Kidney capillary endothelial cell (primary cell): ENCODE results near the gene RPS19.

Source experiments
- DNase-seq: peaks from one replicate; pipeline ENCODE4 v3.0.0-alpha.2; 2018; ENCODE audit warnings: low spot score

Gene RPS19

DNA sequence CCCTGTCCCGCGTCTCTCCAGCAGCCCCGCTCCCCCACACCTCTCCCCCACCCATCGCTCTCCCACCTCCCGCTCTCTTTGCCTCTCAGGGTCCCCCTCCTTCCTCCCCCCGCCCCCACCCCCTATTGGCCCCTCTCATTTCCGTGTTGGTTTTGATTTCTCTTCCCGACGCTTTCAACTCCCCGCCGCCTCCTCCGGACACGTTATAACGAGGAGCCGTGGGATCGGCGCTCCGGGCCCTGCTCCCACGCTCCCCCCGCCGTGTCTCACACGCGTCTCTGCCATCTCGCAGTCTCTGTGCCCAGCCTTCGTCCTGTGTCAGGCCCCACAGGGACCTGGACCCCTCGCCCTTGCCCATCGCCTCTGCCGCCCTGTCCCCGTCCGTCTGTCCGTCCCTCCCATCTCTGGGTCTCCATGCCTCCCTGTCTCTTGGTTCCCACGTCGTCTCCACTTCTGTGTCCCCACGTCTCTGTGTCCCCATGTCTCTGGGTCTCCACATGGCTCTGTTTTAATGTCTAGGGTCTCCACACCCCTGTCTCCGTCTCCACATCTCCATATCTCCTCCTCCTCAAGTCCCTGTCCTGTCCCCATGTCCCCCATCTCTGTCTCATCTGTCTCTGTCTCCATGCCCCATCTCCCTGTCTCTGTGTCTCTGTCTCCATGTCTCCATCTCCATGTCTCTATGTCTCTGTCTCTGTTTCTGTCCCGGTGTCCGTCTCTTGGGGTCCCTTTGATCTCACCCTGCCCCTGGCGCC lies 55.1 kb downstream of the RPS19 start:
- DNase-seq = no peak

- DNase-seq = no peak
These were observed 55.8 kb downstream of the RPS19 start for GRCh38 chr19:41915776-41916414.

DNA sequence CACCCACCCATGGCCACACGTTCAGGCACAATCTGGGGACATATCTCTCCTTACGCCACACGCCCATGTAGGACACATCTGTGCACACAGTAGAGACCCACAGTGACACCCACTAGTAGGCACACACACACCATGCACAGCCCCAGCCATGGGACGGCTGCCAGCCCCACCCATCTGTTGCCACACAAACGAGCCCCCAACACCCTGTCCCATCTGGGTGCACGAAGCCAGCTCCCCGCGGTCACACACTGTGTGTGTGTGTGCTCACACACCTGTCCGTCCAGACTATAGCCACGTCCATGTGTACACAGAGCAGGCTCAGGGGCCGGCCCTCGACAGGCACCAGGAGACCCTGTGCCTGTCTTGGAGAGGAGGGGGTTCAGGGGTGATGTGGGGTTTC lies 57.6 kb downstream of the RPS19 start:
- DNase-seq = no peak

DNA sequence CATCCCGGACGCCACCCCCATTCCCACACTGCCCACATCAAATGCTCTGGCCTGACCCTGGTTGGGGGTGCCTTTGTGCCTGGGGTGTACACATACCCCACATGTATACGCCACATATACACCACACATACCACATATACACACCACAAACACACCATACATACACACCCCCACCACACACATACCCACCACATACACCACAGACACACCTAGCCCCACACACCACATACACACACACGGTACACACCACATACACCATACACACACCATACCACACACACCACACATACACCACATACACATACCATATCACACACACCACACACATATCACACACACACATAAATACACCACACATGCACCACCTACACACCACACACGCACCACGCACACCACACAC lies 58.0 kb downstream of the RPS19 start:
- no peak for DNase-seq

DNA sequence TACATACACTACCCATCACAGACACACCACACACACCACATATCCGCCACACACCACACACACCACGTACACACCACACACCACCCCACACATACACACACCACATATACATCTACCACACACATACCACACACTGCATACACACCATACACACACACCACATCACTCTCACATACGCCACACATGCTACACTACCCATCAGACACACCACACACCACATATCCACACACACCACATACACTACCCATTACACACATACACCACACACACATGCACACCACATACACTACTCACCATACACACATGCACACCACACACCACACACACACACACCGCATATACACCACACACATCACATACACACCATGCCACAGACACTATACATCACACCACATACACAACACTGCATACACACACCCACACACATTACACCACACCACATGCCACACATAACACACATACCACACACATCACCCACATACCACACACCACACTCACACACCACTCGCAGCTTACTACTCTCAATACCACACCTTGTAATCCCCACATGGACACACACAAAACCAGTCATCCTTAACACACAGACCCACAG lies 58.7 kb downstream of the RPS19 start:
- no peak for DNase-seq

DNA sequence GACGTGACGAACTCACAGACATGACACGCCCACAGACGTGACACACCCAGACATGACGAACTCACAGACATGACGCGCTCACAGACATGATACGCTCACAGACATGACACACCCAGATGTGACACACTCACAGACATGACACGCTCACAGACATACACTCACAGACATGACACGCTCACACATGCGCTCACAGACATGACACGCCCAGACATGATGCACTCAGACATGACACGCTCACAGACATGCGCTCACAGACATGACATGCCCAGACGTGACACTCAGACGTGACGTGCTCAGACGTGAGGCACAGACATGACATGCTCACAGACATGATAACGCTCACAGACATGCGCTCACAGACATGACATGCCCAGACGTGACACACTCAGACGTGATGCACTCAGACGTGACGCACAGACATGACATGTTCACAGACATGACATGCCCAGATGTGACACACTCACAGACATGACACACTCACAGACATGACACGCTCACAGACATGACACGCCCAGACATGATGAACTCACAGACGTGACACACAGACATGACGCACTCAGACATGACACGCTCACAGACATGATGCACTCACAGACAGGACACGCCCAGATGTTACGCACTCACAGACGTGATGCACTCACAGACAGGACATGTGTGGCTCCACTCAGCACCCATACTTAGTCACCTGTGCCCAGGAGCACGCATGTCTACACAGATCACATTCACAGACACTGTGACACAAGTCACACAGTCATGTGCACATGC lies 60.1 kb downstream of the RPS19 start:
- no peak for DNase-seq

- no peak for DNase-seq
These were observed 61.0 kb downstream of the RPS19 start for GRCh38 chr19:41920882-41921576.

DNA sequence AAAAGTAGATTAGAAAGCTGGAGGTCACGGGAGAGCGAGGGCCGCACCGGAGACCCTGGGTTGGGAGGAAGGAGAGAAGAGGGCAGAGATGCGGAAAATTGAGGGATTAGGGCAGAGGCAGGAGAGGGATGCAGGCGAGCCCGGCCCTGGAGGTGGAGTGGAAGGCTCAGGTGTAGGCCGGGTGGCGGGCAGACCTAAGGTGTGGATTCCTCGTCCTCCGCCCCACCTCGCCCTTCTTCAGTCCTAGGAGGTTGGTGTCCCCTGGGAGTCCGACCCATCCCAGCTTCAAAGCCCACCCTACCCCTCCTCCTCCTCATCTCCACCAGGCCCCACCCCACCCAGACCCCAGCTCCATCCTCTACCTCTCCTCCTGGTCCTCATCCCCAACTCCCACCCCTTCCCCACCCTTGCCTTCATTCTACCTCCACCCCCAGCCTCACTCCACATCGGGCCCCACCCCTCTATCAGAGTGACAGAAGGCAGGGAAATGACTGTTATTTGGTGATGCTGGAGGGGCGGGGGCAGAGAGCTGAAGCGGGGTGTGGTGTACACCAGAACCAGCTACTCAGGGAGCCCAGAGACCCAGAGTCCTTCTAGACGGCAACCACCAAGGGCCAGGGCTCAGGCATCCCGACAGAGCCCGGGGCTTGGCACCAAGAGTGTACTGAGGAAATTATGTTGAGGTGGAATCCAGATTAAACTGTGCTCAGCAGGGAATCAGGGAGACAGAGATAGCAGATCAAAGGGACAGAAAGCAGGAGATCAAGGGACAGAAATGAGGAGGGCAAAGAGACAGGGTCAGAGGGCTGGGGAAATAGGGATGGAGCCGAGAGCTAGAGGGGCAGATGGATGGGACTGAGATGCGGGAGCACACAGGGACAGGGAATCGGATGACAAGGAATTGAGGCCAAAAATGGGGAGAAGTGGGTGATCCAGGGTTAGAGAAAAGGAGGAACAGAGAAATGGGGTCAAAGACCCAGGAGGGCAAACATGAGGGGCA lies 61.8 kb downstream of the RPS19 start:
- no peak for DNase-seq
